ENCODE measurements around the gene CD300C.
"Not testable (repeated sequence)": the region's sequence is repeated elsewhere in the genome, so short reads cannot be mapped to it uniquely, and the experiment has no call there.

Gene CD300C

GRCh38 chr17:74532115-74532514 lies 13.8 kb downstream of the CD300C start:
- no peak for DNase-seq (ENCODE audit: low read depth in 3 of 3)

DNA sequence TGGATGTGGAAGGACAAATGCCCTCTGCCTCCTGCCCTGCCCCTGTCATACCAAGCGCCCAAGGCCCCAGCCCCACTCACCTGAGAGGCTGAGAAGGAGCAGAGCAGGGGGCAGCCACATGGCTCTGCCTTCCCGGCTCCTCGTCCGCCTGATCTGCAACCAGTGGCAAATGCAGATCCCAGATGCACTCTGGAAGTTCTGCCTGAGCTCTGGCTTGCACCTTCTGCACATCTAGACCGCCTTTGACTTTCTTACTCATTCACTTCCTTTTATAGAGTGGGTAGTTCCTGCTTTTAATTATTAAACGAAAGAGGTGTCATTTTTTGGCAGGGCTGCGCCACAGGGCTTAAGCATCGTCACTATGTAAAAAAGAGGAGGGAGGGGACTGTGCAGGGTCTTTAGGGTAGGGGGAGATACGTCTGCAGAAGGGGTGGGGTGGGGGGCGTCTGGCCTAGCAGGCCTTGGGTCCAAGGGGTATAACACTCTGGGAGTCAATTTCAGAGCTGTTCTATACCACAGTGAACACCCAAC lies 14.6 kb downstream of the CD300C start, which contains the start of gene CD300LB:
CD300LB (minus strand) TSS at position 245 of the 531 bp plus-strand sequence; CDS start at position 120, 125 bp downstream.
- DNase-seq (ENCODE audit: low read depth in 3 of 3), result no peak

GRCh38 chr17:74530831-74531150 lies 15.1 kb downstream of the CD300C start:
- DNase-seq (ENCODE audit: low read depth in 3 of 3), result no peak

- DNase-seq (ENCODE audit: low read depth in 3 of 3), result no peak
Measured at GRCh38 chr17:74529243-74529642, 16.7 kb downstream of the CD300C start.

DNA sequence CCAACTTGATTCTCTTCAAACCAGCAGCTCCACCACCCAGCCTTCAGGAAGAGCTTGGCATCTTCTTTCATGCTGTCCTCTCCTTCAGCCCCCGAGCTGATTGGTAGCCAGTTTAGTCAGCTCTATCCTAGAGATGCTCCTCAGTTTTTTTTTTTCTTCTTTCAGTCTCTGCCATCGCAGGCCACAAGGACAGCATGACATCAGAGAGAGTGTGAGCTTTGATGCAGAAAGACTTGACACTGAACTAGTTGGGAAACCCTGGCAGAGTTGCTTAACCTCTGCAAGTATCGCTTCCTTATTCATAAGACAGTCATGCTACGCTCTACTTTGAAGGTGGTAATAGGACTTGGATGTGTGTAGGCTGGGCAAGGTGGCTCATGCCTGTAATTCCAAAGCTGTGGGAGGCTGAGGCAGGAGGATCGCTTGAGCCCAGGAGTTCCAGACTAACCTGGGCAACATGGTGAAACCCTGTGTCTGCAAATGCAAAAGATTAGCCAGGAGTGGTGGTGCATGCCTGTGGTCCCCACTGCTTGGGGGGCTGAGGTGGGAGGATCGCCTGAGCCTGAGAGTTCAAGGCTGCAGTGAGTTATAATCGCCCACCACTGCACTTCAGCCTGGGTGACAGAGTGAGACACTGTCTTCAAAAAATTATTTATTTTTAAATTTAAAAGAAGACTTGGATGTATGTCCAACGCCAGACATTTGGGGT lies 17.3 kb downstream of the CD300C start:
- DNase-seq (ENCODE audit: low read depth in 3 of 3), result no peak

- DNase-seq (ENCODE audit: low read depth in 3 of 3), result no peak
Measured at GRCh38 chr17:74527756-74528155, 18.2 kb downstream of the CD300C start.

GRCh38 chr17:74527081-74527480 lies 18.8 kb downstream of the CD300C start:
- DNase-seq (ENCODE audit: low read depth in 3 of 3), result no peak

- DNase-seq (ENCODE audit: low read depth in 3 of 3), result no peak
Measured at GRCh38 chr17:74526681-74527080, 19.2 kb downstream of the CD300C start.

DNA sequence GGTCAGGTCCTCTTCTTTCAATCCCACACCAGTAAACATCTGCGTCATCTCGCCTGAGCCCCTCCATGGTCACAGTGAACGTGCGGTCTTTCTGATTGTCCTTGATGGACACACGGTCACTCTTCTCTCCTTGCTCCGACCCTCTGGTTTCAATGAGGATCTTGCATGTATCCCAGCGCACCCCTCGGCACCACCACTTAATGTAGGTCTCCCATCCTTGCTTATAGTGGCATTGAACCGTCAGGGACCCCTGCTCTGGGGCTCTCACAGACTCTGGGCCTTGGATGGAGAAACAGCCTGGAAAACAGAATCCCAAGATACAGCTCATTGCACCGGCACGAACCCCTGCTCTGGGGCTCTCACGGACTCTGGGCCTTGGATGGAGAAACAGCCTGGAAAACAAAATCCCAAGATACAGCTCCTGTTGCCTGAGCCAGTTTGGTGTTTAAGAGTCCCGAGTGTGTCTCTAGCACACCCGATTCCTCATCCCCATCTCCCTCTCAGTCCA lies 20.1 kb downstream of the CD300C start:
- DNase-seq (ENCODE audit: low read depth in 3 of 3), result no peak

DNA sequence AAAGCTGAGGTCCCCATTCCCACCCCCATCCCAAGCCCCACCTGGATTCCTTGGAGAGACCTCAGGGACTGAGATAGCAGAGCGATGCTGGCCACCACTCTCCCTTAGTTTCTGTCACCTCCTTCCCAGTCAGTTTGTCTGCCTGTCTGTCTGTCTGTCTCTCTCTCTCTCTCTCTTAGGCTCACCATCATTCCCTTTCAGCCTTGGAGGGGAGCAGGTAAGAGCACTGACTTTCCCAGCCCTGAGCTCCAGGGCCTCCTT lies 20.5 kb downstream of the CD300C start:
- DNase-seq (ENCODE audit: low read depth in 3 of 3), result no peak

DNA sequence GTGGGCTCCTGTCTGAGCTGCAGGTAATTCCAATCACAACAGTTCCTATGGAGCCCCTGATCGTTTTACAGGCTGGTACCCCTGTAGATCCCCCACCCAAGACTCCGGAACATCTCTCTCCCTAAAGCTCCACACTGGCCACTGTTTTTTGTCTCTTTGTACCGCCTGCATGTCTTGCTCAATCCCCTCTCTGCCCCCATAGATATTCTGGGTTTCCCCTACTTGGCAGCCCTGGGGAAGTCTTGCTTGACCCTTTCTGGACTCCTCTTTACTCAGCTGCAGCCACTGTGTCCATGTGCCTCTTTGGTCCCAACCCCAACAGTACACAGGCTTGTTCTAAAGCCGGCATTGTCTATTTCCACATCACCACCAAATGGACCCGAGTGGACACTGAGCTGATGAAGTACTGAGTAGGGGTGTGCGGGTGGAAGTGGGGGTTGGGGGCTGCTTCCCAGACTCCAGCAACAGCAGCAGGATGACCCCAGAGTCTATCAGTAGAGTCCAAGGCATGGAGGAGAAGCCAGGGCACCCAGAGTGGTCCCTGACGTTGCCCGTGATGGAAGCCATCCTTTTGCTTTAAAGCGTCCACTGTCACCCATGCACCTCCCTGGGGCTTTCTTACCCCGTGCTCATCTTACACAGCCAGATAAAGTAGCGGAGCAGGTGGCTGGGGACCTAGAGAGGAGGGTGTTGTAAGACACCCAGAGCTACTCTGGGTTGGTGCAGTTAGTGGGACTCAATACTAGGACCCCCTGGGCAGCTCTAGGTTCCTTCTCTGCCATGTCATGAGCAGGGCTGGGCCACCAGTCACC lies 21.1 kb downstream of the CD300C start:
- DNase-seq (ENCODE audit: low read depth in 3 of 3), result no peak

GRCh38 chr17:74523308-74523707 lies 22.6 kb downstream of the CD300C start:
- DNase-seq (ENCODE audit: low read depth in 3 of 3), result no peak

DNA sequence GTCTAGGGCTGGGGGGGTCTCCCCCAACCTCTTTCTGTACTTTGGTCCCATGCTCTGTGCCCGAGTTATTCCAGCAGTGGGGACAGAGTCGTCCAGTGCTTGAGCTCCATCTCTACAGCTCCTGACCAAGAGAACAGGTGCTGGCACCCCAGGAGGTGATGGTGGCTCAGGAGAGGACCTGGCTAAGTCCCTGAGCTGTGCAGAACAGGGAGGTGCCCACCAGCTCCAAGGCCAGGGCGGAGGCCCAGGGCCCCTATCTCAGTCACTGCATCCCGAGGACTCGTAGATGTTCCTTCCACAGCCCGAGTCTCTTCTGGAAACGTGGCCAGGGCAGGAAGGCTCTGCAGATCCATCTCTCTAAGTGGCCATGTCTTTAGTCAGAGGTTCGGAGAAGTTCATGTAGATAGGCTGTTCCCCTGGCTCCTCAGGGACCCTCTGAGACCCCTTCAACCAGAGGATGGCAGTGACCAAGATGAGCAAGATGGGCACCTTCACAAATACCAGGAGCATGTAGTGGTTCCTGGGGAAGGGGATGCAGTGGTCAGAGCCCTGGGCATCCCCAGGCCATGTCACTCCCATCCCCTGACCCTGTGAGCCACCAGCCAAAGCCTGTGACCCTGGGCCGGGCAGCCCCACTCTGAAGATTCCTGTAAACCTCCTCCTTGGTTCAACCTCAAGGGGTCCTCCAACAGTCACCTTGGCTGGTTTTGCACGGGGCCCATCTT lies 23.4 kb downstream of the CD300C start:
- DNase-seq (ENCODE audit: low read depth in 3 of 3), result no peak

DNA sequence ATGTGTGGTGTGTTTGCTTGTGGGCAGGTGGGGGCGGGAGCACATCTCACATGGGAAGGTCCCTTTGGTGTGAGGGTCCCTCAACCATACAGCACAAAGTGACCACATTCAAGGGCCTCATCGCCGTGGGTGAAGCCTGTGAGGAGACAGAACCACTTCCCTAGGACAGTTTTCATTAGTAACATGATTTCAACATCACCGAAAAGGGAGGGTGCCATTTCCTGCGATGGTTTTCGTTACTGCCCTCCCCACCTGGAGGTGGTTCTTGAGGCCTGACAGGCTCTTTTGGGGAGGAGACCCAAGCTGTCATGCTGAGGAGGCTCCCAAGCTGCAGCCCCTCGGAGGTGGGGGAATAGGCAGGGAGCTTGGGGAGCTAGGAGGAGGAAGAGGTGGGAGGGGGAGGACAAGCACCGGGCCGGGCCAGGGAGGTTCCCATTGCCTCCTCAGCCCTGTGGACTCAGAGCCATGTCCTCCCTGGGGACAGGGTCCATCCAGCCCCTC lies 24.2 kb downstream of the CD300C start:
- no peak for DNase-seq (ENCODE audit: low read depth in 3 of 3)

DNA sequence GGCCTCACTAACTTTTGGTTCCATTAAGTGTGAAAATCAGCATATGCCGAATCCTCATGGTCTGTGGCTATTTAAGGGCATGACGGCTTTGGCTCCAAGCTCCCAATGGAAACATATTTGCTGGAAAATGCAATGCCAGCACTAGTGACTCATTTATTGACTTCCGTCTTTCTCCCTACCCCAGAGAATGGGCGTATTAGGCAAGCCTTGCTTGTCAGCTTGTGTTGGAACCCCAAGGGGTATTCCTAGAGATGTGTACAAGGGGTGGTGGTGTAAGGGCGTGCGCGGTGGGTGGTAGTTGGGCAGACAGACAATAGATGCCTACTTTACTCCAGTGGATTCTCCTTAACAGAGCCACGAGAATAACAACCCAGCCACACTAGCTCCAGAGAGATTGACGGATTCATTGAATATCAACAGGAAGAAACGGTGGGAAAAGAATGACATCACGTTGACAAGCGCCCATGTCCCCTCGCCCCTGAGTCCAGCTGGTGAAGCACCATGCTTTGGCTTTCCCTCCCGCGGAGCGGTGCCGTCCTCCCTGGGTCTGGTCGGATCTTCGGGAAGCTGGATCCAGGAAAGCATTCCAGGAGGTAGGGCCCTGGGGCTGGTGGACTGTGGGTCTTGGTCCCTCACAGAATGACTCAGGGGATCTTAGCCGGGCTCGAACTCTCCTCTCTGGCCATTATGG lies 25.0 kb downstream of the CD300C start:
- DNase-seq (ENCODE audit: low read depth in 3 of 3), result no peak

DNA sequence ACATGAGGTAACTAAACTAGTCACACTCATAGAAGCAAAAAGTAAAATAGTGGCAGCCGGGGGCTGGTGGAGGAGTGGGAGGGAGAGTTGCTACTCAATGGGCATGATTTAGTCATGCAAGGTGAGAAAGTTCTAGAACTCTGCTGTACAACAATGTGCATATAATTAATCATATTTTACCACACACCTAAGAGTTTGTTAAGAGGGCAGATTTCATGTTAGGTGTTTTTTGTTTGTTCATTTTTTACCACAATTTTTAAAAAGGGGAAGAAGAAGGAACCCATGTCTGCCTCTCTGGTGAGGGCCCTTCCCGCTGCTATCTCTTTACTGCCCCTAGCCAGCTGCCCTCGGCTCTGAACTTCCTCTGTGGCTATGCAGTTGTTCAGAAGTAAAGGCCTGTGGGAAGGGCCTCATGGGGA lies 25.9 kb downstream of the CD300C start:
- DNase-seq (ENCODE audit: low read depth in 3 of 3), result no peak

- DNase-seq (ENCODE audit: low read depth in 3 of 3), result not testable (repeated sequence)
Measured at GRCh38 chr17:74518413-74518981, 27.4 kb downstream of the CD300C start.

DNA sequence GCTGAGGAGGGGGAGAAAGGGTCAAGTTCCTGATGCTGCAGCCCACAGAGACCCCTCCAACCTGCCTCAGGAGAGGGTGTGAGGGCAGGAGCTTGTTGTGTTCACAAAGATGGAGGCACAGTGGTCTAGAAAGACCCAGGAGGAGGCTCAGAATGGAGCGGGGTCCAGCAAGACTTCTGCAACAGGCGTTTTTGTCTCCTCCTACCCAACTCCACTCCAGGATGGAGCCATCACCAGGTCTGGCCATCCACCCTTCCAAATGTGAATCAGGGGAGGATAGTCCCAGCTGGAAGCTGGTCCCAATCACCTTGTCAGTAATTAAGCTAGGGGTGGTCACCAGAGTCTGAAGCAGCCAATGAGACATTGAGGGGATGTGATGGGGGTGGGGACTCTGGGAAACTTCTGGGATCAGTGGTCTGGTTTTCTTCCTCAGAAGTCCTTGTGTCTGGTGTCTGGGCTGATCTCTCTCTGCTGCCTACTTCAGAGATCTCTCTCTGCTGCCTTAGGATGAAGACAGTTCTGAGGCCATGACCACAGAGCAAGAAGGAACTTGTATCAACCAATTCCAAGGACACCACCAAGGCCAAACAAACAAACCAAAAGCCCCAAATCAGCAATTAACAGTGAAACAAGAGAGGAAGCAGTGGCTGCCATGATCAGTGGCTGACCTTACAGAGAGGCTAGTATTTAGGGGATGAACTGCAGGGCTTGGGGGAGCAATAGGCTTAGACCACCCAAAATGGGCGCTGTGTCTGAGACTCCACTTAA lies 29.2 kb downstream of the CD300C start:
- DNase-seq (ENCODE audit: low read depth in 3 of 3), result no peak

GRCh38 chr17:74515941-74516340 lies 30.0 kb downstream of the CD300C start:
- no peak for DNase-seq (ENCODE audit: low read depth in 3 of 3)

DNA sequence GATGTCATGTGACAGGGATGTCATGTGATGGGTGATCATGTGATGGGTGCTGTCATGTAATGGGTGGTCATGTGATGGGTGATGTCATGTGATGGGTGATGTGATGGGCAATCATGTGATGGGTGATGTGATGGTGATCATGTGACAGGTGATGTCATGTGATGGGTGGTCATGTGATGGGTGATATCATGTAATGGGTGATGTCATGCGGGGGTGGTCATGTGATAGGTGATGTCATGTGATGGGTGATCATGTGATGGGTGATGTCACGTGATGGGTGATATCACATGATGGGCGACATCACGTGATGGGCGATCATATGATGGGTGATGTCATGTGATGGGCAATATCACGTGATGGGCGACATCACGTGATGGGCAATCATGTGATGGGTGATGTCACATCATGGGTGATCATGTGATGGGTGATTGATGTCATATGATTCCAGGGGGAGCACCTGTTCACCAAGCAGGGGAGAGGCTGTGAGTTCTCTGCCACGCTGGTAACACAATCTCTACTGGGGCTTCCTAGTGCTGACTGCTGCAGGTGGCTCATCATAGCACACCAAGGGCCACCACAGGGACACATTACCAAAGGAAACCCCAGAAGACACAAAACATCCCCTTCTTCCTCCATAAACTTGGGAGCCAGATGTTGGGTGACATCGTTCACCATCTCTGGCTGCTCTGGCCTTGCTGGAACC lies 31.1 kb downstream of the CD300C start:
- peak in 1 of 3 experiments; percentile 24 for DNase-seq (ENCODE audit: low read depth in 3 of 3)

All from stimulated activated CD4-positive, alpha-beta T cell treated with anti-CD3 and anti-CD28 coated beads, TNF-alpha, amount 100 ng/mL, for 24 hours (primary cell).